Thyroid gland (tissue), 4 donors: Measurements from ENCODE around the gene DHCR24. TPM values are rescaled to one million over a fixed set of nuclear protein-coding genes. Genes with fewer than 3 reads are reported as not detected.
"Not testable (repeated sequence)": the region's sequence is repeated elsewhere in the genome, so short reads cannot be mapped to it uniquely, and the experiment has no call there.

ENCODE experiments used
- DNase-seq, 2 donors: peaks; one replicate each; pipeline ENCODE4 v3.0.0-alpha.2; 2019
- H3K27ac ChIP-seq, 3 donors: fragments of 200-600 bp; sonication (generic); 1 replicate in 2 of 3; 2 replicates in 1 of 3; pipeline ENCODE4 v1.5.1; 2016 to 2019; ENCODE audit warnings: mild to moderate bottlenecking in 1 of 3, moderate library complexity in 1 of 3
- H3K27me3 ChIP-seq: fragments of 200-600 bp; sonication (generic); one replicate; pipeline ENCODE4 v1.5.1; 2019
- H3K36me3 ChIP-seq, 2 donors: fragments of 200-600 bp; sonication (generic); one replicate each; pipeline ENCODE4 v1.5.1; 2016 to 2019
- H3K4me1 ChIP-seq, 2 donors: fragments of 200-600 bp; sonication (generic); one replicate each; pipeline ENCODE4 v1.5.1; 2017 to 2019
- H3K4me3 ChIP-seq, 3 donors: fragments of 200-600 bp; sonication (generic); replicated peaks in 1 of 3; 1 replicate in 2 of 3; 2 replicates in 1 of 3; pipeline ENCODE4 v1.5.1; 2016; ENCODE audit warnings: mild to moderate bottlenecking in 1 of 3
- H3K9me3 ChIP-seq: fragments of 200-600 bp; sonication (generic); one replicate; pipeline ENCODE4 v1.5.1; 2017
- POLR2A ChIP-seq, 2 donors: fragments of 450-650 bp; IDR thresholded peaks; one replicate each; pipeline ENCODE4 v1.6.1; 2017; ENCODE audit warnings: antibody characterized with exemption in 2 of 2, mild to moderate bottlenecking in 2 of 2, moderate library complexity in 1 of 2
- WGBS, 2 donors: methylation state at CpG; one replicate each; pipeline ENCODE4 v1.1.5; 2017; 5-methylcytosine and 5-hydroxymethylcytosine counted together
- intact Hi-C: fragments of 100-400 bp; cut with DNase I; formaldehyde crosslinking; loops from one replicate; pipeline ENCODE4 v1.15.1; 2023
- total RNA-seq, 4 donors: library from RNA; depleted of rRNA; stranded (reverse); fragments of >200 nt; gene quantifications; one replicate each; pipeline ENCODE4 v1.2.3, GENCODE V29; 2016
- TF ChIP-seq, protein P1 (sequence below), 6 experiments: fragments of 200-600 bp in 3 of 6; fragments of 450-650 bp in 3 of 6; sonication (generic) in 3 of 6; IDR thresholded peaks; one replicate each; pipeline ENCODE4 v1.5.1; 2016 to 2019; ENCODE audit warnings: antibody characterized with exemption in 6 of 6, mild to moderate bottlenecking in 2 of 6, inconsistent platforms in 1 of 6, moderate library complexity in 1 of 6

Gene DHCR24
- total RNA-seq, 4 donors from 2014 or later: 22.4 to 82.2 (median 40.4) TPM

- Histone ChIP-seq H3K4me1 (peaks cover 3 to 4% of the 10 kb centered on the region in 2 donors), H3K36me3 (no peaks in the 10 kb centered on the region), H3K27me3 (no peaks in the 10 kb centered on the region), H3K9me3 (no peaks in the 10 kb centered on the region), H3K4me3 (no peak overlapping the region), H3K27ac (no peak overlapping the region)
- DNase-seq: no peak
- 94 to 95% methylated on average over 1 of the region's 1 CpG for WGBS, 2 donors
- TF ChIP-seq, protein P1, sequence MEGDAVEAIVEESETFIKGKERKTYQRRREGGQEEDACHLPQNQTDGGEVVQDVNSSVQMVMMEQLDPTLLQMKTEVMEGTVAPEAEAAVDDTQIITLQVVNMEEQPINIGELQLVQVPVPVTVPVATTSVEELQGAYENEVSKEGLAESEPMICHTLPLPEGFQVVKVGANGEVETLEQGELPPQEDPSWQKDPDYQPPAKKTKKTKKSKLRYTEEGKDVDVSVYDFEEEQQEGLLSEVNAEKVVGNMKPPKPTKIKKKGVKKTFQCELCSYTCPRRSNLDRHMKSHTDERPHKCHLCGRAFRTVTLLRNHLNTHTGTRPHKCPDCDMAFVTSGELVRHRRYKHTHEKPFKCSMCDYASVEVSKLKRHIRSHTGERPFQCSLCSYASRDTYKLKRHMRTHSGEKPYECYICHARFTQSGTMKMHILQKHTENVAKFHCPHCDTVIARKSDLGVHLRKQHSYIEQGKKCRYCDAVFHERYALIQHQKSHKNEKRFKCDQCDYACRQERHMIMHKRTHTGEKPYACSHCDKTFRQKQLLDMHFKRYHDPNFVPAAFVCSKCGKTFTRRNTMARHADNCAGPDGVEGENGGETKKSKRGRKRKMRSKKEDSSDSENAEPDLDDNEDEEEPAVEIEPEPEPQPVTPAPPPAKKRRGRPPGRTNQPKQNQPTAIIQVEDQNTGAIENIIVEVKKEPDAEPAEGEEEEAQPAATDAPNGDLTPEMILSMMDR (IDR thresholded peaks at IDR 0.05): no peak
- TF ChIP-seq POLR2A (IDR thresholded peaks at IDR 0.05): no peak
- intact Hi-C loops: no loop called here
These were observed 4.5 kb downstream of the DHCR24 start for GRCh38 chr1:54882519-54882918.

DNA sequence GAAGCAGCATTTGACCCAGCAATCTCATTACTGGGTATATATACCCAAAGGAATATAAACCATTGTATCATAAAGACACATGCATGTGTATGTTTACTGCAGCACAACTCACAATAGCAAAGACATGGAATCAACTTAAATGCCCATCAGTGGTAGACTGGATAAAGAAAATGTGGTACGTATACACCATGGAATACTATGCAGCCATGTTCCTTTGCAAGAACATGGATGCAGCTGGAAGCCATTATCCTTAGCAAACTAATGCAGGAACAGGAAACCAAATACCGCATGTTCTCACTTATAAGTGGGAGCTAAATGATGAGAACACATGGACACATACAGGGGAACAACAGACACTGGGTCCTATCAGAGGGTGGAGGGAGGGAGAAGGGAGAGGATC lies 5.4 kb downstream of the DHCR24 start:
- H3K27me3 ChIP-seq, H3K4me1 ChIP-seq, DNase-seq, H3K36me3 ChIP-seq, H3K4me3 ChIP-seq, H3K9me3 ChIP-seq, H3K27ac ChIP-seq, intact Hi-C loops: not testable (repeated sequence)
- 95 to 98% methylated on average over 2 of the region's 2 CpGs for WGBS, 2 donors

DNA sequence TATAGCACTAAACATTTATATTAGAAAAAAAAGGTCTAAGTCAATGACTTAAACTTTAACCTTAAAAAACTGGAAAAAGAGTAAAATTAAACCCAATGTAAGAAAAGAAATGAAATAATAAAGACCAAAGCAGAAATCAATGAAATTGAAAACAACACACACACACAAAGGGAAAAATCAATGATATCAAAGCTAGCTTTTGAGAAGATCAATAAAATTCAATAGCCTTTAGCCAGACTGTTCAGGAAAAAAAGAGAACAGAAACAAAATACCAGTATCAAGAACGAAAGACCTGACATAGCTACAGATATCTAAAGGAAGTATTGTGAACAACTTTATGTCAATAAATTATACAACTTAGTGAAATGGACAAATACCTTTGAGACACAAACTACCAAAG lies 7.1 kb downstream of the DHCR24 start:
- H3K27ac ChIP-seq: no peak overlapping the region
- H3K4me3 ChIP-seq: no peak overlapping the region
- no peaks in the 10 kb centered on the region for H3K4me1 ChIP-seq
- no peak for DNase-seq
- intact Hi-C loops: no loop called here
- H3K27me3 ChIP-seq: no peaks in the 10 kb centered on the region
- H3K36me3 ChIP-seq: peaks cover 0 to 5% of the 10 kb centered on the region in 2 donors
- WGBS, 2 donors: 94 to 95% methylated on average over 1 of the region's 1 CpG
- no peak for TF ChIP-seq POLR2A (IDR thresholded peaks at IDR 0.05)
- TF ChIP-seq, protein P1 (IDR thresholded peaks at IDR 0.05): no peak
- H3K9me3 ChIP-seq: no peaks in the 10 kb centered on the region

DNA sequence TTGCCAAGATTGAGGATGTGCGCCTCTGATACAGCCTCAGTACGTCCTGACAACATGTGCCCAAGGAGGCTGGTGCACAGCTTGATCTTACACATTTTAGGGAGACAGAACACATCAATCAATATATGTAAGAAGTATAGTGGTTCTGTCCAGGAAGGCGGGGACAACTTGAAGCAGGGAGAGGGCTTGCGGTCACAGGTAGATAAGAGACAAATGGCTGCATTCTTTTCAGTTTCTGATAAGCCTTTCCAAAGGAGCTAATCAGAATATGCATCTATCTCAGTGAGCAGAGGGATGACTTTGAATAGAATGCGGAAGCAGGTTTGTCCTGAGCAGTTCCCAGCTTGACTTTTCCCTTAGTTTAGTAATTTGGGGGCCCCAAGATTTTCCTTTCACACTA lies 10.2 kb downstream of the DHCR24 start:
- H3K4me1 ChIP-seq: no peaks in the 10 kb centered on the region
- peaks cover 0 to 12% of the 10 kb centered on the region in 2 donors for H3K36me3 ChIP-seq
- WGBS, 2 donors: 94 to 97% methylated on average over 5 of the region's 5 CpGs
- DNase-seq: no peak
- H3K9me3 ChIP-seq: no peaks in the 10 kb centered on the region
- TF ChIP-seq POLR2A (IDR thresholded peaks at IDR 0.05): no peak
- TF ChIP-seq, protein P1 (IDR thresholded peaks at IDR 0.05): no peak
- H3K4me3 ChIP-seq: no peak overlapping the region
- H3K27me3 ChIP-seq: no peaks in the 10 kb centered on the region
- intact Hi-C loops: no loop called here
- no peak overlapping the region for H3K27ac ChIP-seq

GRCh38 chr1:54875000-54875399 lies 12.0 kb downstream of the DHCR24 start:
- no peak for DNase-seq
- TF ChIP-seq, protein P1 (IDR thresholded peaks at IDR 0.05): no peak
- TF ChIP-seq POLR2A (IDR thresholded peaks at IDR 0.05): no peak
- WGBS, 2 donors: 91 to 100% methylated on average over 5 of the region's 5 CpGs

More at GRCh38 chr1:54875000-54875399, 12.0 kb downstream of the DHCR24 start:
- H3K27me3 ChIP-seq: no peaks in the 10 kb centered on the region
- H3K4me3 ChIP-seq: no peak overlapping the region
- no peak overlapping the region for H3K27ac ChIP-seq
- no peaks in the 10 kb centered on the region for H3K4me1 ChIP-seq
- H3K9me3 ChIP-seq: no peaks in the 10 kb centered on the region
- intact Hi-C loops: no loop called here
- H3K36me3 ChIP-seq: peaks cover 0 to 21% of the 10 kb centered on the region in 2 donors
